WTC11 (cell line): ENCODE data around the gene SLC2A1.

Source experiments
- E2F5 ChIP-seq: sonication (generic); formaldehyde crosslinking; IDR thresholded peaks from 2 replicates; pipeline ENCODE4 v1.8.1; 2022; ENCODE audit warnings: mild to moderate bottlenecking, moderate library complexity, missing genetic modification reagents
- GABPB1 ChIP-seq: sonication (generic); formaldehyde crosslinking; IDR thresholded peaks from 2 replicates; pipeline ENCODE4 v1.8.1; 2023; ENCODE audit warnings: mild to moderate bottlenecking, missing genetic modification reagents
- ZNF423 ChIP-seq: fragments of 250-450 bp; sonication (Bioruptor Pico); IDR thresholded peaks from 2 replicates; pipeline ENCODE4 v2.1.2; 2022; ENCODE audit warnings: mild to moderate bottlenecking, moderate library complexity
- TF ChIP-seq, protein P1 (sequence below): fragments of 200-600 bp; IDR thresholded peaks from 2 replicates; pipeline ENCODE4 v1.8.0; 2022; ENCODE audit warnings: antibody characterized with exemption

DNA sequence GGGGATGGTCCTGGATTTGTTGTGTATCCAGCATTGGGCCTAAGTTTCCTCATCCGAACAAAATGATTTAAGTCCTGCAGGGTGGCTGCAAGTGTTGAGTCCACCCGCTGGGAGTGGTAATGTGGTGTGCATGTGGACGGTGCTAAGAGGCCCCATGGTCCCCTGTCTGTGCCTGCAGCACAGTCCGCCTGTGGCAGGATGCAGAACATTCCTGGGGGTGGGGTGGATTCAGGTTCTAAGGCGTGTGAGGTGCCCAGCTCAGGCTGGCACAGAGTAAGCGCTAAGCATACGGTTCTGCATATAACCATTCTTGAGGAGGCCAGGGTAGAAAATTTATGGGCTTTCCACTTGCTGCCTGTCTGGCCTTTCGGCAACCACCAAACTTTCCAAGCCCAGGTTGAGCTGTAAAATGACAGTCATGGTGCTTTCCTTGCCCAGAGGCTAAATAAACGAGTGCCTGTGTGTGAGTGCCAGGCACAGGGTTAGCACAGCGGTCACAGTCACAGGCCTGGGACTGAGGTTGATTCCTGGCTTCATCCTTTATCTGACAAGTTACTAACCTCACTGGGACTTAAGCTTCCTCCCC is 30.7 kb downstream of the SLC2A1 start:
- TF ChIP-seq GABPB1 (CRISPR knock-in tag) (no peak), ZNF423 (CRISPR knock-in tag) (no peak), E2F5 (CRISPR knock-in tag) (no peak)
- TF ChIP-seq, protein P1, sequence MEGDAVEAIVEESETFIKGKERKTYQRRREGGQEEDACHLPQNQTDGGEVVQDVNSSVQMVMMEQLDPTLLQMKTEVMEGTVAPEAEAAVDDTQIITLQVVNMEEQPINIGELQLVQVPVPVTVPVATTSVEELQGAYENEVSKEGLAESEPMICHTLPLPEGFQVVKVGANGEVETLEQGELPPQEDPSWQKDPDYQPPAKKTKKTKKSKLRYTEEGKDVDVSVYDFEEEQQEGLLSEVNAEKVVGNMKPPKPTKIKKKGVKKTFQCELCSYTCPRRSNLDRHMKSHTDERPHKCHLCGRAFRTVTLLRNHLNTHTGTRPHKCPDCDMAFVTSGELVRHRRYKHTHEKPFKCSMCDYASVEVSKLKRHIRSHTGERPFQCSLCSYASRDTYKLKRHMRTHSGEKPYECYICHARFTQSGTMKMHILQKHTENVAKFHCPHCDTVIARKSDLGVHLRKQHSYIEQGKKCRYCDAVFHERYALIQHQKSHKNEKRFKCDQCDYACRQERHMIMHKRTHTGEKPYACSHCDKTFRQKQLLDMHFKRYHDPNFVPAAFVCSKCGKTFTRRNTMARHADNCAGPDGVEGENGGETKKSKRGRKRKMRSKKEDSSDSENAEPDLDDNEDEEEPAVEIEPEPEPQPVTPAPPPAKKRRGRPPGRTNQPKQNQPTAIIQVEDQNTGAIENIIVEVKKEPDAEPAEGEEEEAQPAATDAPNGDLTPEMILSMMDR: no peak
